ENCODE data around the gene KIF13A.
"Not testable (repeated sequence)": the region's sequence is repeated elsewhere in the genome, so short reads cannot be mapped to it uniquely, and the experiment has no call there.

The KIF13A gene

GRCh38 chr6:17998003-17998402 is 10.6 kb upstream of the KIF13A start:
- DNase-seq: no peak

- no peak for DNase-seq
These were observed 8.0 kb upstream of the KIF13A start for GRCh38 chr6:17995414-17995813.

- DNase-seq: no peak
These were observed 6.6 kb upstream of the KIF13A start for GRCh38 chr6:17994019-17994418.

- no peak for DNase-seq
These were observed 1.0 kb upstream of the KIF13A start for GRCh38 chr6:17988422-17988944.

GRCh38 chr6:17987697-17988421 is 424 bp upstream of the KIF13A start:
- DNase-seq: peak; percentile 72

GRCh38 chr6:17986656-17987446 is 584 bp downstream of the KIF13A start:
- DNase-seq: peak; percentile 60

- DNase-seq: no peak
These were observed 1.3 kb downstream of the KIF13A start for GRCh38 chr6:17985934-17986655.

GRCh38 chr6:17984812-17985670 is 2.4 kb downstream of the KIF13A start:
- DNase-seq: no peak

- no peak for DNase-seq
These were observed 3.0 kb downstream of the KIF13A start for GRCh38 chr6:17984399-17984798.

GRCh38 chr6:17983730-17984129 is 3.7 kb downstream of the KIF13A start:
- DNase-seq: no peak

- no peak for DNase-seq
These were observed 7.1 kb downstream of the KIF13A start for GRCh38 chr6:17980329-17980728.

GRCh38 chr6:17979479-17979878 is 8.0 kb downstream of the KIF13A start:
- no peak for DNase-seq

- DNase-seq: not testable (repeated sequence)
These were observed 11.2 kb downstream of the KIF13A start for GRCh38 chr6:17976258-17976657.

- DNase-seq: no peak
These were observed 12.7 kb downstream of the KIF13A start for GRCh38 chr6:17974570-17975368.

GRCh38 chr6:17972978-17973622 is 14.3 kb downstream of the KIF13A start:
- DNase-seq: no peak

GRCh38 chr6:17972074-17972952 is 15.1 kb downstream of the KIF13A start:
- no peak for DNase-seq

- DNase-seq: no peak
These were observed 16.0 kb downstream of the KIF13A start for GRCh38 chr6:17971128-17972073.

- DNase-seq: no peak
These were observed 18.6 kb downstream of the KIF13A start for GRCh38 chr6:17968876-17969275.
